ENCODE results near the gene TNIP3. TPM values are rescaled to one million over a fixed set of nuclear protein-coding genes. Genes with fewer than 3 reads are reported as not detected.

Gene TNIP3
- total RNA-seq, 1 donor from 2014 or later = not detected

Small RNA genes lying within 50 kb of the gene (small RNA-seq; reads per million reads assigned to genes)
- not detected for gene RNU6-948P (ENCODE audit: low replicate concordance)

Other genes with a start within 250 kb of the TNIP3 start
- 36.4 TPM for gene PRDM5, start 241.6 kb downstream of the TNIP3 start, total RNA-seq
- 51.1 TPM for gene NDNF, start 91.8 kb downstream of the TNIP3 start, total RNA-seq
- 0.62 TPM for gene QRFPR, start 216.7 kb upstream of the TNIP3 start, total RNA-seq